SU-DHL-6 (cell line): Measurements from ENCODE around the gene GPR132.

Experiments used
- EZH2phosphoT487 ChIP-seq: fragments of 200-600 bp; sonication (generic), shearing (Covaris generic); conservative IDR thresholded peaks from 2 replicates; pipeline ENCODE4 v1.6.1; 2018; ENCODE audit warnings: mild to moderate bottlenecking, antibody characterized with exemption, low read length, moderate library complexity, mixed read lengths
- TF ChIP-seq, protein P1 (sequence below): fragments of 200-600 bp; sonication (generic); IDR thresholded peaks from one replicate; pipeline ENCODE4 v1.5.1; 2017; ENCODE audit warnings: antibody characterized with exemption, mild to moderate bottlenecking, low read length, moderate library complexity; ENCODE audit not compliant: insufficient read depth, poor library complexity, severe bottlenecking

DNA sequence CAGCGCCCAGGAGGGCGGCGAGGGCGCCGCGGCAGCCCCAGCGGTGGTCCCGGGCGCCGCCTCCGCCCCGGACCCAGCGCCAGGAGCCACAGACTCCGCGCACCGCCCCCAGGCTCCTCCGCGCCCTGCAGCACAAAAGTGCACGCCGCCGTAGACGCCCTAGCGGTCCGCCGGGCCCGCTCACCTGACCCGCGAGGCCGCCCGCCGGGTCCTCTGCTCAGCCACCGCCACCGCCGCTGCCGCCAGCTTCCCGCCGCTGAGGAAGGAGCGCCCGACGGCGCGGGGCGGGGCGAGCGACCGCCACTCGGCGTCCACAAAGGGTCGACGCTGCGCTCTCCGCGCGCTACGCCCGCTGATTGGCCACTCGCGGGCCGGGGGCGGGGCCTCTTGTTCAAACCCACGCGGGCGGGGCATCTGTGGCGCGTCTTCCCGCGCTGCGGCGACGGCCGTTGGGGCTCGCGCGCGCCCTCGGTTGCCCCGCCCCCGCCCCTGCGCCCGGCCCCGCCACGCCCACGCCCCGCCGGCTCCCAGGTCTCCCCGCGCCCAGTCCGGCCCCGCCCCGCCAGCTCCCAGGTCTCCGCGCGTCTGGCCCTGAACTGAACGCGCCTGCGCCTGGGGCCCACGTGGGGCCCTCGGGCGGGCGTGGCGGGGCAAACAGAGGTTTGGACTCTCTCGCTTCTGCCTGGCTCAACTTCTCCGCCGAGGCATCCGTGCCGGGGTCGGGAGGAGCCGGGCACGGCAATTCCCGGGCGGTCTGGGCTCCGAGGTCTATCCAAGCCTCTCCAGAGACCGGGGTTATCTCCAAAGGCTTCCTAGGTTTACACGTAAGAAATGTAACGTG is 44.2 kb downstream of the GPR132 start, which contains the start of gene CDCA4:
- TF ChIP-seq EZH2phosphoT487 = no peak
- TF ChIP-seq, protein P1, sequence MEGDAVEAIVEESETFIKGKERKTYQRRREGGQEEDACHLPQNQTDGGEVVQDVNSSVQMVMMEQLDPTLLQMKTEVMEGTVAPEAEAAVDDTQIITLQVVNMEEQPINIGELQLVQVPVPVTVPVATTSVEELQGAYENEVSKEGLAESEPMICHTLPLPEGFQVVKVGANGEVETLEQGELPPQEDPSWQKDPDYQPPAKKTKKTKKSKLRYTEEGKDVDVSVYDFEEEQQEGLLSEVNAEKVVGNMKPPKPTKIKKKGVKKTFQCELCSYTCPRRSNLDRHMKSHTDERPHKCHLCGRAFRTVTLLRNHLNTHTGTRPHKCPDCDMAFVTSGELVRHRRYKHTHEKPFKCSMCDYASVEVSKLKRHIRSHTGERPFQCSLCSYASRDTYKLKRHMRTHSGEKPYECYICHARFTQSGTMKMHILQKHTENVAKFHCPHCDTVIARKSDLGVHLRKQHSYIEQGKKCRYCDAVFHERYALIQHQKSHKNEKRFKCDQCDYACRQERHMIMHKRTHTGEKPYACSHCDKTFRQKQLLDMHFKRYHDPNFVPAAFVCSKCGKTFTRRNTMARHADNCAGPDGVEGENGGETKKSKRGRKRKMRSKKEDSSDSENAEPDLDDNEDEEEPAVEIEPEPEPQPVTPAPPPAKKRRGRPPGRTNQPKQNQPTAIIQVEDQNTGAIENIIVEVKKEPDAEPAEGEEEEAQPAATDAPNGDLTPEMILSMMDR = no peak
